ENCODE measurements around the gene RAD51B. TPM values are rescaled to one million over a fixed set of nuclear protein-coding genes. Genes with fewer than 3 reads are reported as not detected.

Gene RAD51B
- total RNA-seq, 3 donors from 2014 or later: 10.6 to 77.6 (median 33.8) TPM

DNA sequence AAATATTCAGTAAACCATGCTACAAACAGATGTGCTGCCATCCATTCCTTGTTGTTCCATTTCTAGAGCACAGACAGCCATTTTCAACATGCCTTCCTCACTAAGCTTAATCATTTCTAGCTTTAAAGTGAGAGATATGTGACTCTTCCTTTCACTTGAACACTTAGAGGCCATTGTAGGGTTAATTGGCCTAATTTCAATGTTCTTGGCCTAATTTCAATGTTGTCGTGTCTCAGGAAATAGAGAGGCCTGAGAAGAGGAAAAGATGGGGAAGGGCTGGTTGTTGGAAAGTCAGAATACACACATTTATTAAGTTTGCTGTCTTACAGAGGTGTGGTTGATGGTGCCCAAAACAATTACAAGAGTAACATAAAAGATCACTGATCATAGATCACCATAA is 538.2 kb downstream of the RAD51B start:
- no peak for DNase-seq (ENCODE audit: low spot score in 2 of 2)
- intact Hi-C loops (cut with DNase I; ENCODE audit: low total_unique reads): no loop called here
- no peaks in the 10 kb centered on the region for H3K36me3 ChIP-seq
- H3K4me1 ChIP-seq: no peaks in the 10 kb centered on the region
- no peaks in the 10 kb centered on the region for H3K9me3 ChIP-seq
- H3K27ac ChIP-seq: no peak overlapping the region
- no peak for TF ChIP-seq POLR2AphosphoS5 (IDR thresholded peaks at IDR 0.05)
- TF ChIP-seq POLR2A (IDR thresholded peaks at IDR 0.05): no peak
- no peak for TF ChIP-seq CTCF (IDR thresholded peaks at IDR 0.05)
- H3K27me3 ChIP-seq: no peaks in the 10 kb centered on the region
- H3K4me3 ChIP-seq: no peak overlapping the region

DNA sequence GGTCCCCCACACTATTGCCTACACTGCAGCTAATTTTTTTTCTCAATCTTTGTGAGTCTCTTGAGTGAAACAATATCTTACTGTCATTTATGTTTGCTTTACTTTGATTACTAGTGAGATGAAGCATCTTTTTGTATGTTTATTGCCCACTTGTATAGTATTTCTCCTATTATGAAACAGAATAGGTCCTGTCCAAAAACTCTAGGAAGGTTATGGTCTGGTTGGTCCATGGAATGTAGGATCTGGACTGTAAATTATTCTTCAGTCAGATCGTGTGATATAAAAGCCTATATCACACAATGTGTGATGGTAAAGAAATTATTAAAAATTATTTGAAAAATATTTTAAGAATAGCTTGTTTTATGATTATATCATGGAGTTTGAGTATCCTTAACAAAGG is 538.9 kb downstream of the RAD51B start:
- TF ChIP-seq CTCF (IDR thresholded peaks at IDR 0.05): no peak
- TF ChIP-seq POLR2AphosphoS5 (IDR thresholded peaks at IDR 0.05): no peak
- TF ChIP-seq POLR2A (IDR thresholded peaks at IDR 0.05): no peak
- peak overlapping the region in 1 of 2 donors; percentile 73 for H3K27ac ChIP-seq

DNA sequence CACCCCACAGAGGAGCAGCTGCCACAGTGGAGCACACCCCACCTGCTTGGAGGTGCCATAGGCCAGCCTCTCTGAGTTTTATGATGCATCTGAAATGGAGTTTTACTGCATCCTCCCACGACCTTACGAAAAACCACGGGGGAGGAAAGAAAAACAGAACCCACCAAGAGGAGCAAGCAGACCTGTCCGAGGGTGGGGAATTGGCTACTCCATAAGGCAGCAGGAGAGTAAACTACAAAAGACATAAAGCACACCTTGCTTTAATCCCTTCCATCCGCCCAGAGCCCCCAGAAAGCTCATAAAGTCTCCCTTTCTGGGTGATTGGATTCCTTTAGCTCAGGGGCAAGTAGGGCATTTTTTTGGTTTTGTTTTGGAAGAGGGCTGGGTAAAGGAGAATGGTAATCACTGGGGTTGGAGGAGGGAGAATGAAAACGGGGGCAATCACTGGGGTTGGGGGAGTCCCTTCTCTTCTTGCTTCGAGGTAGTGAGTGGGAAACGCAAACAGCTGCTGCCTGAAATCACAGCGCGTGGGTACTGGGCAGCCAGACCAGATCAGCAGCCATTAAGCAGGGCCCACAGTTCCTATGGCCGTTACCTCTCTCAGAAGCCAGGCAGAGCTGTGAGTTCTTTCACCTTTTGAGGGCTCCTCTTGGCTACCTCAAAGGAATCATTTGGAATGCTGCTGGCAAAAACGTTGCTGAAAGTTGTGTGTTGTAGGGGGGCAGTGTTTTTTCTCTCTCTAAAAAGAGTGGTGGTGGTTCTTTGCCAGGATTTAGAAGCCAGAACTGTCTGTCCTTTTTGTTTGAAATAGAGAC is 539.6 kb downstream of the RAD51B start:
- Histone ChIP-seq H3K27me3 (no peaks in the 10 kb centered on the region), H3K4me3 (no peak overlapping the region), H3K27ac (peak overlapping the region; percentile 72 to 73), H3K36me3 (no peaks in the 10 kb centered on the region), H3K9me3 (no peaks in the 10 kb centered on the region), H3K4me1 (no peaks in the 10 kb centered on the region)
- DNase-seq (ENCODE audit: low spot score in 2 of 2): no peak
- no peak for TF ChIP-seq POLR2AphosphoS5 (IDR thresholded peaks at IDR 0.05)
- intact Hi-C loops (cut with DNase I; ENCODE audit: low total_unique reads): no loop called here

More for the DNA sequence above, 538.9 kb downstream of the RAD51B start:
- Histone ChIP-seq H3K4me3 (no peak overlapping the region), H3K36me3 (no peaks in the 10 kb centered on the region), H3K4me1 (no peaks in the 10 kb centered on the region), H3K27me3 (no peaks in the 10 kb centered on the region), H3K9me3 (no peaks in the 10 kb centered on the region)
- intact Hi-C loops (cut with DNase I; ENCODE audit: low total_unique reads): no loop called here
- DNase-seq (ENCODE audit: low spot score in 2 of 2): no peak

DNA sequence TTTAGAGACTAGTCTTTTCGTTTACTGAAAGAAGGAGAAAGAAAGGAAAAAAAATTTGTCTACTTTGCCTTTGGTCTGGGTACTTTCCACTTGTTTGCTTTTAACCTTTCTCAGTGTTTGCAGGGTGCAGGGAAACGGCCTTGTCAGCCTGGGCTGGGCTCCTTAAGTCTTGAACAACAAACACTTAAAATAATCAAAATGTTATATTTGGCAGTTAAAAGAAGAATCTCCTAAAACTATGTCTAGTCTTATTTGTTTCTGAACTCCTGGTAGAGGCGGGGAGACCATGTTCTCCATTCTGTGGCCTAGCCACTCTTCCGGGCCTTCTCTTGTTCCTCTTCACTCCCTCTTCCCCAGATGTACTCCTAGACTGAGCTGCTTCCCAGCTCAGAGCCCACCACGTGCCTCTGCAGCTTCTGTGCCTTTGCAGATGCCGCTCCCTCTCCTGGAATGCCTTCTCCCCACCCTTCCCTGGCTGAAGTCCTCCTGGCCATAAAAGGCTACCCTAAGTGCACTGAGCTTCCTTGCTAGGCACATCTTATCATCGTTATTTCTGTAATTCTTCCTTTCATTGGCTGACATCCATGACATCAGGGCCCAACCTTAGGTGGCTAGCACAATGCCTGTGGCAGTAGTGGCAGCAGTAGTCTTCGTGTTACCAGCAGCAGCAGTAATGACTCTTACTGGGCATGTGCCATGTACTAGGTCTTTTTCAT is 540.4 kb downstream of the RAD51B start:
- Histone ChIP-seq H3K9me3 (no peaks in the 10 kb centered on the region), H3K36me3 (no peaks in the 10 kb centered on the region), H3K4me1 (no peaks in the 10 kb centered on the region), H3K27ac (peak overlapping the region; percentile 72 to 73), H3K4me3 (no peak overlapping the region), H3K27me3 (no peaks in the 10 kb centered on the region)
- no peak for DNase-seq (ENCODE audit: low spot score in 2 of 2)
- TF ChIP-seq POLR2AphosphoS5 (IDR thresholded peaks at IDR 0.05) (no peak), CTCF (IDR thresholded peaks at IDR 0.05) (no peak), POLR2A (IDR thresholded peaks at IDR 0.05) (no peak)
- intact Hi-C loops (cut with DNase I; ENCODE audit: low total_unique reads): no loop called here

DNA sequence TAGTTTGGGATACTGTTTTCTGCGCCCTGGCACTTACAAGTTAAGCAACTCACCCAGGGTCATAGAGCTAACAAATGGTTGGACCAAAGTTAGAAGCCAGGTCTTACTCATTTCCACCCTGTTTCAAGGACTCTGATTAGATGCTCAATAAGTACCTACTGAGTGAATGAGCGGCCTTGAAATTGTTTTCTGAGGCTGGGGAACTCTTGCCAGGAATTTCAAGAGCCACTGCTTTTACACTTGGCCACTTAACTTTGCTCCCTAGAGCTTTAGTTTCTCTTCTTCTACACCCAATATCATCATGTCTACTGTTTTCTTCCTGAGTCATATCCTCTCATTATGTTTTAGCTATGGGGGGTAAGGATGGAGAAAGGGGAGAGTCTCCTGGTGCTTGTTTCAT is 541.7 kb downstream of the RAD51B start:
- Histone ChIP-seq H3K27ac (peak overlapping the region in 1 of 2 donors; percentile 0), H3K9me3 (no peaks in the 10 kb centered on the region), H3K4me3 (no peak overlapping the region), H3K36me3 (no peaks in the 10 kb centered on the region), H3K27me3 (no peaks in the 10 kb centered on the region), H3K4me1 (no peaks in the 10 kb centered on the region)
- no peak for DNase-seq (ENCODE audit: low spot score in 2 of 2)
- intact Hi-C loops (cut with DNase I; ENCODE audit: low total_unique reads): no loop called here
- TF ChIP-seq POLR2AphosphoS5 (IDR thresholded peaks at IDR 0.05) (no peak), CTCF (IDR thresholded peaks at IDR 0.05) (no peak), POLR2A (IDR thresholded peaks at IDR 0.05) (no peak)
